Progenitor cell of endocrine pancreas (in vitro differentiated cells): Measurements from ENCODE around the gene ATP8A2. TPM values are rescaled to one million over a fixed set of nuclear protein-coding genes. Genes with fewer than 3 reads are reported as not detected.

ENCODE experiments used
- DNase-seq: peaks from one replicate; pipeline ENCODE4 v3.0.0; 2021; ENCODE audit warnings: low spot score; ENCODE audit not compliant: unreplicated experiment
- H3K27ac Mint-ChIP-seq: 2 replicates; pipeline ENCODE4 v1.8.0; 2021; ENCODE audit warnings: mild to moderate bottlenecking, moderate library complexity, mixed read lengths
- H3K27me3 Mint-ChIP-seq: 2 replicates; pipeline ENCODE4 v1.8.0; 2021; ENCODE audit warnings: mixed read lengths
- H3K36me3 Mint-ChIP-seq: 2 replicates; pipeline ENCODE4 v1.8.0; 2022; ENCODE audit warnings: mixed read lengths; ENCODE audit not compliant: insufficient read depth
- H3K4me1 Mint-ChIP-seq: 2 replicates; pipeline ENCODE4 v1.8.0; 2021; ENCODE audit warnings: low read depth, mixed read lengths
- H3K4me3 Mint-ChIP-seq: 2 replicates; pipeline ENCODE4 v1.8.0; 2021; ENCODE audit warnings: low read depth, mild to moderate bottlenecking, moderate library complexity, mixed read lengths
- H3K9me3 Mint-ChIP-seq: 2 replicates; pipeline ENCODE4 v1.8.0; 2021; ENCODE audit warnings: low read depth, mixed read lengths
- CTCF ChIP-seq: fragments of 200-600 bp; sonication (generic); IDR thresholded peaks from one replicate; pipeline ENCODE4 v1.5.0; 2021; ENCODE audit warnings: antibody characterized with exemption, mild to moderate bottlenecking; ENCODE audit not compliant: unreplicated experiment
- total RNA-seq: library from RNA; stranded (reverse); gene quantifications from 2 replicates; pipeline ENCODE4 v1.2.1, GENCODE V29; 2021

Gene ATP8A2
- total RNA-seq, 1 donor from 2014 or later, result 0.38 TPM

- peak overlapping the region; percentile 9 for H3K4me3 Mint-ChIP-seq
- no peaks in the 10 kb centered on the region for H3K9me3 Mint-ChIP-seq
- no peak for TF ChIP-seq CTCF
- no peak for DNase-seq
- no peaks in the 10 kb centered on the region for H3K36me3 Mint-ChIP-seq
- peaks cover 6% of the 10 kb centered on the region for H3K27me3 Mint-ChIP-seq
- peaks cover 12% of the 10 kb centered on the region for H3K4me1 Mint-ChIP-seq
- H3K27ac Mint-ChIP-seq, result peak overlapping the region; percentile 51
Measured at GRCh38 chr13:25659091-25659795, 287.5 kb downstream of the ATP8A2 start.

DNA sequence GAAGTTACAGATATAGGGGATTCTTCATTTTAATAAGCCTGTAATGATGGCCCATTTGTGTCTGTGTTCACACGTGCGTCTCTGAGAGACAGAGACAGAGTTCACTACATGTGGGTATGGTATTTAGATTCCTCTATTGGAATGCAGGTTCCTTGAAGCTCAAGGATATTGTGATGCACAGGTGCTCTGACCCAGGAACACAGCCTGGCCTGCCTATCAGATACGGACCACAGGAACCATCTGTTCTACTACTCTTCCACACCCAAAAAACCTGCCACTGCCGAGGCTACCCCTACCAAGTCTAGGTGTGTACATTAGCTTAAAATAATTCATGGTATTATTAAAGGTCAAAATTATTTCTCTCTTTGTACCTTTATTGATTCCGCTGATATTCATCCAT, 289.2 kb downstream of the ATP8A2 start:
- peaks cover 6% of the 10 kb centered on the region for H3K27me3 Mint-ChIP-seq
- no peak overlapping the region for H3K27ac Mint-ChIP-seq
- H3K4me1 Mint-ChIP-seq, result peaks cover 12% of the 10 kb centered on the region
- H3K9me3 Mint-ChIP-seq, result no peaks in the 10 kb centered on the region
- no peak for DNase-seq
- H3K4me3 Mint-ChIP-seq, result no peak overlapping the region
- no peak for TF ChIP-seq CTCF
- no peaks in the 10 kb centered on the region for H3K36me3 Mint-ChIP-seq

DNA sequence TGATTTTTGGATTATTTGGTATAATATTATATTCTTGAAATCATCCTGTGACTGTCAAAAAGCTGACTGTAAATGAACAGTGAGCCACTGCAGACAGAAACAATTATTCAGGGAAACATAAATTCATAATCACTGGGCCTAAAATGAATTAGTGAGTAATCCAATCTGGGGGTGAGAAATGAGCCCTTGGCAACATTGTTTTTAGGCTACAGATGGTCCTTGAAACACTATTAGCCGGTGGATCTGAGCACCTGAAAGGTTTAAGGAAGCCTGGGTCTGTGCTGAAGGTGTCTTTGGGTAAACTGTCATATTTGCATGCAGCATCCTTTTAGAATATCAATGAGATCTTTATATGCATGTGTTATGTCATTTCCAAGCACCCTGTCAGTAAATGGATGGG, 290.7 kb downstream of the ATP8A2 start:
- no peak overlapping the region for H3K4me3 Mint-ChIP-seq
- no peak for TF ChIP-seq CTCF
- H3K36me3 Mint-ChIP-seq, result peaks cover 1% of the 10 kb centered on the region
- peaks cover 12% of the 10 kb centered on the region for H3K4me1 Mint-ChIP-seq
- H3K27ac Mint-ChIP-seq, result no peak overlapping the region
- no peak for DNase-seq
- H3K9me3 Mint-ChIP-seq, result peaks cover 7% of the 10 kb centered on the region
- peaks cover 6% of the 10 kb centered on the region for H3K27me3 Mint-ChIP-seq

- Mint-ChIP-seq H3K27me3 (no peaks in the 10 kb centered on the region), H3K4me1 (no peaks in the 10 kb centered on the region), H3K36me3 (peaks cover 7% of the 10 kb centered on the region), H3K27ac (no peak overlapping the region), H3K4me3 (no peak overlapping the region), H3K9me3 (peaks cover 29% of the 10 kb centered on the region)
- no peak for TF ChIP-seq CTCF
- DNase-seq, result no peak
Measured at GRCh38 chr13:25668345-25668744, 296.6 kb downstream of the ATP8A2 start.

DNA sequence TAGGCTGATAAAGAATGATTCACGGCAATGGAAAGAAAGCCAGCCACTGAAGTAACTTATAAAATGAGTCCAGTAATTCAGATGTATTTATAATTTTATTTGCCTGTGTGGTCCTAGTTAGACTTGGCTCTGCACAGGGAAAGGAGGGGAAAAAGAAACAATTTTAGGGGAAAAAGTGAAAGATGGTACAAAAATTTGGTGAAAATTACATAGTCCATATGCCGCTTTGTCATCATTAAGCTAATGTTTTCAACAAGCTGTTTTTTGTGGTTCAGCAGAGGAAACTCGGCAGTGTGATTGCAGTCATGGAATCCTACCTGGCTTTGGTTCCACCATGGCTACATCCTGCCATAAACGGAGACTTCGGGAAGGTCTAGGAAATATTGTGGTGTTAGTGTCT, 301.9 kb downstream of the ATP8A2 start:
- Mint-ChIP-seq H3K27ac (no peak overlapping the region), H3K27me3 (no peaks in the 10 kb centered on the region), H3K36me3 (peaks cover 2% of the 10 kb centered on the region), H3K4me1 (peaks cover 2% of the 10 kb centered on the region), H3K4me3 (no peak overlapping the region), H3K9me3 (peaks cover 14% of the 10 kb centered on the region)
- TF ChIP-seq CTCF, result no peak
- DNase-seq, result no peak
